ENCODE results near the gene NPC2. TPM values are rescaled to one million over a fixed set of nuclear protein-coding genes. Genes with fewer than 3 reads are reported as not detected.

NPC2 gene
- polyA plus RNA-seq, 2 of the 4 experiments (the other 2 are of a cell fraction): 97.7 to 457 TPM

DNA sequence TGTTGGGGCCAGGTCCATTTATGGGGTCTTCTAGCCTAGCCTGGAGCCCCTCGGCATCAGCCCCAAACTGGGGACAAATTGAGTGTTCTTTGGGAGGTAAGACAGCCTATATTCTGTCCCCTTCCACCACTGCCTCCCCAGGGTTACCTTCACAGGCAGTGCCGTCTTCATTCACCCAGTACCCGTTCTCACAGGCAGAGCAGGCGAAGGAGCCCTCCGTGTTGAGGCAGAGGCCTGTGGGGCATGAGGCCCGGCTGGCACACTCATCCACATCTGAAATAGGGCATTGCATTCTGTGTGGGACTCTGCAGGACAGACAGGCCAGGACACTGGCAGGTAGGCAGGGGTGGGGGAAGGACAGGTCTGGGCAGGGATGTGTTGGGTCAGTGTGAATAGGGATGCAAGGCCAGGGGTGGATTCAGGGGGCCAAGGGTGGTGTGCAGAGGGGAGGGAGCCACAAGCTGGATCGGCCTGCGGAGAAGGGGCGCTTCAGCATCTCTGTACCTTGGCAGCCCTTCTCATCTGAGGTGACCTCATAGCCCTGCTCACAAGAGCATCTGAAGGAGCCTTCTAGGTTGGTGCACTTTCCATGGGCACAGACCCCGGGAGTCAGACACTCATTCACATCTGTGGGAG, 16.6 kb upstream of the NPC2 start:
- no peak for DNase-seq (ENCODE audit: low read depth in 1 of 2, low spot score in 1 of 2)
- no peak for ATAC-seq
- WGBS (ENCODE audit: missing lambda C conversion rate): 91% methylated on average over 10 of the region's 10 CpGs
- no peak for FAIRE-seq
- no peaks in the 10 kb centered on the region for H3K4me1 ChIP-seq
- POLR2A ChIA-PET: no interaction called here
- no peak for TF ChIP-seq MAZ (IDR thresholded peaks at IDR 0.05; ENCODE audit: borderline replicate concordance, low read depth, low read length)
- TF ChIP-seq, protein P1, sequence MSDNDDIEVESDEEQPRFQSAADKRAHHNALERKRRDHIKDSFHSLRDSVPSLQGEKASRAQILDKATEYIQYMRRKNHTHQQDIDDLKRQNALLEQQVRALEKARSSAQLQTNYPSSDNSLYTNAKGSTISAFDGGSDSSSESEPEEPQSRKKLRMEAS (IDR thresholded peaks at IDR 0.05): no peak
- no peak for TF ChIP-seq NR3C1 (IDR thresholded peaks at IDR 0.05)
- no peak for TF ChIP-seq RARB (CRISPR knock-in tag; IDR thresholded peaks at IDR 0.05)
- no peak for TF ChIP-seq RCOR1 (IDR thresholded peaks at IDR 0.05; ENCODE audit: low read depth, low read length)
- TF ChIP-seq RNF2 (IDR thresholded peaks at IDR 0.05; ENCODE audit: borderline replicate concordance, low read depth): no peak
- TF ChIP-seq ZNF302 (CRISPR knock-in tag; IDR thresholded peaks at IDR 0.05): no peak
- no peak for TF ChIP-seq NFE2L2 (conservative IDR thresholded peaks at IDR 0.05; ENCODE audit: low read length)
- no peak for TF ChIP-seq MAFK (IDR thresholded peaks at IDR 0.05; ENCODE audit: partially characterized antibody)
- TF ChIP-seq EHMT2 (IDR thresholded peaks at IDR 0.05; ENCODE audit: low read depth): no peak
- no peak for TF ChIP-seq ZC3H11A (IDR thresholded peaks at IDR 0.05)
- TF ChIP-seq ZFP36 (IDR thresholded peaks at IDR 0.05; ENCODE audit: borderline replicate concordance, partially characterized antibody): no peak
- TF ChIP-seq TP53 (CRISPR knock-in tag; IDR thresholded peaks at IDR 0.05): no peak
- TF ChIP-seq RFX5 (IDR thresholded peaks at IDR 0.05): no peak
- no peak for TF ChIP-seq CEBPB (IDR thresholded peaks at IDR 0.05)
- TF ChIP-seq SREBF2 (IDR thresholded peaks at IDR 0.05): no peak
- TF ChIP-seq, protein P2, sequence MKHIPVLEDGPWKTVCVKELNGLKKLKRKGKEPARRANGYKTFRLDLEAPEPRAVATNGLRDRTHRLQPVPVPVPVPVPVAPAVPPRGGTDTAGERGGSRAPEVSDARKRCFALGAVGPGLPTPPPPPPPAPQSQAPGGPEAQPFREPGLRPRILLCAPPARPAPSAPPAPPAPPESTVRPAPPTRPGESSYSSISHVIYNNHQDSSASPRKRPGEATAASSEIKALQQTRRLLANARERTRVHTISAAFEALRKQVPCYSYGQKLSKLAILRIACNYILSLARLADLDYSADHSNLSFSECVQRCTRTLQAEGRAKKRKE (CRISPR knock-in tag; IDR thresholded peaks at IDR 0.05; ENCODE audit: low read depth): no peak
- no peak for TF ChIP-seq EP300 (IDR thresholded peaks at IDR 0.05)
- TF ChIP-seq, protein P3, sequence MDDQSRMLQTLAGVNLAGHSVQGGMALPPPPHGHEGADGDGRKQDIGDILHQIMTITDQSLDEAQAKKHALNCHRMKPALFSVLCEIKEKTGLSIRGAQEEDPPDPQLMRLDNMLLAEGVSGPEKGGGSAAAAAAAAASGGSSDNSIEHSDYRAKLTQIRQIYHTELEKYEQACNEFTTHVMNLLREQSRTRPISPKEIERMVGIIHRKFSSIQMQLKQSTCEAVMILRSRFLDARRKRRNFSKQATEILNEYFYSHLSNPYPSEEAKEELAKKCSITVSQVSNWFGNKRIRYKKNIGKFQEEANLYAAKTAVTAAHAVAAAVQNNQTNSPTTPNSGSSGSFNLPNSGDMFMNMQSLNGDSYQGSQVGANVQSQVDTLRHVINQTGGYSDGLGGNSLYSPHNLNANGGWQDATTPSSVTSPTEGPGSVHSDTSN (IDR thresholded peaks at IDR 0.05): no peak
- CTCF ChIA-PET: interaction anchor here (0.8 kb wide), 1 partner anchor 25 kb away, joined by 3 read pairs; no protein-coding TSS in a partner anchor
- peak overlapping the region in 1 of 2 experiments; percentile 37; a peak in 1 of 6 replicates for H3K27ac ChIP-seq
- no peak overlapping the region for H3K4me2 ChIP-seq
- no peaks in the 10 kb centered on the region for H3K9me3 ChIP-seq
- no peak overlapping the region for H3K4me3 ChIP-seq

- CTCF ChIA-PET: interaction anchor here (0.6 to 1.7 kb wide), 7 partner anchors 8 to 1857 kb away, joined by 3 to 5 read pairs (median 3); no protein-coding TSS in a partner anchor
- FAIRE-seq (no peak), ATAC-seq (no peak), DNase-seq (ENCODE audit: low read depth in 1 of 2, low spot score in 1 of 2) (no peak)
- TF ChIP-seq BHLHE40 (IDR thresholded peaks at IDR 0.05; ENCODE audit: low read depth, low read length): no peak
- no peaks in the 10 kb centered on the region for H3K9me3 ChIP-seq
- H3K4me3 ChIP-seq: no peak overlapping the region
- no peak overlapping the region for H3K4me2 ChIP-seq
- H3K4me1 ChIP-seq: no peaks in the 10 kb centered on the region
- POLR2A ChIA-PET: interaction anchor here (0.6 to 1.4 kb wide), 2 partner anchors 10 to 62 kb away, joined by 3 to 4 read pairs; no protein-coding TSS in a partner anchor
- H3K27ac ChIP-seq: no peak overlapping the region
- WGBS (ENCODE audit: missing lambda C conversion rate): 74% methylated on average over 12 of the region's 13 CpGs
Measured at GRCh38 chr14:74508844-74509428, 15.8 kb upstream of the NPC2 start.

- ChIA-PET POLR2A (interaction anchor here (0.6 to 1.4 kb wide), 2 partner anchors 9 to 63 kb away, joined by 3 to 4 read pairs; no protein-coding TSS in a partner anchor), CTCF (interaction anchor here (0.6 to 1.7 kb wide), 6 partner anchors 9 to 1858 kb away, joined by 3 to 5 read pairs (median 3); no protein-coding TSS in a partner anchor)
- FAIRE-seq (no peak), DNase-seq (ENCODE audit: low read depth in 1 of 2, low spot score in 1 of 2) (peak in 1 of 2 experiments; percentile 41), ATAC-seq (peak; percentile 58 to 83; a peak in 5 of 6 replicates)
- Histone ChIP-seq H3K4me3 (no peak overlapping the region), H3K27ac (no peak overlapping the region), H3K9me3 (no peaks in the 10 kb centered on the region), H3K4me1 (no peaks in the 10 kb centered on the region), H3K4me2 (no peak overlapping the region)
- 79% methylated on average over 15 of the region's 15 CpGs for WGBS (ENCODE audit: missing lambda C conversion rate)
- TF ChIP-seq MYC (IDR thresholded peaks at IDR 0.05; ENCODE audit: borderline replicate concordance, low read length) (no peak), ZSCAN20 (CRISPR knock-in tag; IDR thresholded peaks at IDR 0.05) (no peak), HDAC2 (IDR thresholded peaks at IDR 0.05) (no peak), RAD21 (conservative IDR thresholded peaks at IDR 0.05 in 1 of 2, IDR thresholded peaks at IDR 0.05 in 1 of 2) (0 out of 5 replicates have a peak, but pooled peaks of 1 of the 2 experiments have one; percentile 15), CHD2 (IDR thresholded peaks at IDR 0.05; ENCODE audit: low read length, partially characterized antibody) (no peak), PHF8 (IDR thresholded peaks at IDR 0.05; ENCODE audit: borderline replicate concordance, low read depth) (no peak)
- TF ChIP-seq, protein P2 (CRISPR knock-in tag; IDR thresholded peaks at IDR 0.05; ENCODE audit: low read depth): no peak
- TF ChIP-seq, protein P4, sequence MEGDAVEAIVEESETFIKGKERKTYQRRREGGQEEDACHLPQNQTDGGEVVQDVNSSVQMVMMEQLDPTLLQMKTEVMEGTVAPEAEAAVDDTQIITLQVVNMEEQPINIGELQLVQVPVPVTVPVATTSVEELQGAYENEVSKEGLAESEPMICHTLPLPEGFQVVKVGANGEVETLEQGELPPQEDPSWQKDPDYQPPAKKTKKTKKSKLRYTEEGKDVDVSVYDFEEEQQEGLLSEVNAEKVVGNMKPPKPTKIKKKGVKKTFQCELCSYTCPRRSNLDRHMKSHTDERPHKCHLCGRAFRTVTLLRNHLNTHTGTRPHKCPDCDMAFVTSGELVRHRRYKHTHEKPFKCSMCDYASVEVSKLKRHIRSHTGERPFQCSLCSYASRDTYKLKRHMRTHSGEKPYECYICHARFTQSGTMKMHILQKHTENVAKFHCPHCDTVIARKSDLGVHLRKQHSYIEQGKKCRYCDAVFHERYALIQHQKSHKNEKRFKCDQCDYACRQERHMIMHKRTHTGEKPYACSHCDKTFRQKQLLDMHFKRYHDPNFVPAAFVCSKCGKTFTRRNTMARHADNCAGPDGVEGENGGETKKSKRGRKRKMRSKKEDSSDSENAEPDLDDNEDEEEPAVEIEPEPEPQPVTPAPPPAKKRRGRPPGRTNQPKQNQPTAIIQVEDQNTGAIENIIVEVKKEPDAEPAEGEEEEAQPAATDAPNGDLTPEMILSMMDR (IDR thresholded peaks at IDR 0.05): peak; percentile 11; the same call in 1 of the 3 replicates
Measured at GRCh38 chr14:74508292-74508731, 15.2 kb upstream of the NPC2 start.

Data from A549 (cell line).